Psoas muscle (tissue), 8 donors: ENCODE data around the gene PHIP. TPM values are rescaled to one million over a fixed set of nuclear protein-coding genes. Genes with fewer than 3 reads are reported as not detected.

Experiments
- ATAC-seq, 4 donors: fragments of 200-7000 bp; cut with Tn5 transposase; one replicate each; pipeline ENCODE4 v1.9.1; 2020; ENCODE audit warnings: moderate library complexity in 3 of 4, mild to moderate bottlenecking in 2 of 4
- DNase-seq, 2 donors: peaks; one replicate each; pipeline ENCODE4 v3.0.0-alpha.2; 2020
- H3K27ac ChIP-seq: fragments of 200-600 bp; one replicate; pipeline ENCODE4 v1.8.0; 2022
- H3K27me3 ChIP-seq, 3 donors: fragments of 200-600 bp in 1 of 3; one replicate each; pipeline versions ENCODE4 v1.6.1 to v1.8.0; 2013 to 2022; ENCODE audit warnings: low read length in 2 of 3, mild to moderate bottlenecking in 2 of 3, moderate library complexity in 1 of 3; ENCODE audit not compliant: insufficient read depth in 3 of 3
- H3K36me3 ChIP-seq, 2 donors: fragments of 200-600 bp in 1 of 2; one replicate each; pipeline versions ENCODE4 v1.6.1 to v1.8.0; 2013 to 2022; ENCODE audit warnings: low read depth in 1 of 2, mild to moderate bottlenecking in 1 of 2, moderate library complexity in 1 of 2; ENCODE audit not compliant: insufficient read depth in 1 of 2
- H3K4me1 ChIP-seq: fragments of 200-600 bp; one replicate; pipeline ENCODE4 v1.8.0; 2022
- H3K4me3 ChIP-seq: fragments of 200-600 bp; one replicate; pipeline ENCODE4 v1.8.0; 2022; ENCODE audit warnings: mild to moderate bottlenecking
- H3K9me3 ChIP-seq: fragments of 200-600 bp; one replicate; pipeline ENCODE4 v1.8.0; 2022
- CTCF ChIP-seq: fragments of 200-600 bp; IDR thresholded peaks from one replicate; pipeline ENCODE4 v1.8.0; 2022; ENCODE audit warnings: antibody characterized with exemption
- WGBS, 3 donors: extraction: QIAGEN DNeasy Blood & Tissue Kit; methylation state at CpG; one replicate each; pipeline versions ENCODE4 v1.1.6 to v1.1.7; 2013; 5-methylcytosine and 5-hydroxymethylcytosine counted together
- intact Hi-C, 2 donors: fragments of 100-400 bp; cut with DNase I; formaldehyde crosslinking; loops; one replicate each; pipeline versions ENCODE4 v1.11.0 to v1.14.2; 2022
- polyA plus RNA-seq, 3 donors: library from polyadenylated mRNA; stranded (reverse); fragments of 200-250 nt; gene quantifications; one replicate each; pipeline ENCODE4 v1.2.3, GENCODE V29; 2013
- total RNA-seq, 4 donors: library from RNA; stranded (reverse); fragmentation: NEBNext Ultra II Directional in 2 of 4; extraction: Animal tissue kit (Norgen Biotek cat#: 25700) in 2 of 4; gene quantifications; one replicate each; pipeline versions ENCODE4 v1.2.1 to v1.2.4, GENCODE V29; 2021 to 2023
- donor health status: healthy with polysubstance abuse.
- donor health status: DM: no; HTN: no; CAD: no; lungs with moderate emphysema.
- donor health status: Bipolar disorder and iron deficiency.
- donor health status: healthy.
- donor health status: DM: yes; HTN: yes; CAD: no.
- donor health status: DM: no; HTN: no; CAD: no.
- donor health status: DM: no; HTN: no; CAD: no.
- donor health status: DM: yes; HTN: yes; CAD: no.

The PHIP gene
- total and polyA plus RNA-seq, 7 donors = 3.1 to 15.3 (median 12.1) TPM

DNA sequence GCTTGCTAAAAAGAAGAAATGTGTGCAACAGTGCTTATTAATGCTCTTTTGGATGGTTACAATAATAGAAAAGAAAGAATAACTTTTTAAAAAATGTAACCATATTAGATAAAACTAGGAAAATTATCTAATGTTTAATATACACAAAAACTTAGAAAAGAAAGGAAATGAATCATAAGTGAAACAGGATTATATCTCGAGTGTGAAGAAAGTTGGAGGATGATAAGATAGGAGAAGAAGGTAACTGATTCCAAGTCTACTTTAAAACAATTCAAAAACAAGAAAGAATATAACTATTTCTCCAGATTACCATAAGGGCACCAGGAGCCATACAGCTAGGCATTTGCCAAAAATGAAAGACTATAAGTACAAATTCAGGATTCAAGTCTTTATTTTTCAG is 73.0 kb downstream of the PHIP start:
- DNase-seq = no peak
- Histone ChIP-seq H3K27me3 (no peaks in the 10 kb centered on the region), H3K4me3 (no peak overlapping the region), H3K4me1 (no peaks in the 10 kb centered on the region), H3K9me3 (no peaks in the 10 kb centered on the region), H3K27ac (no peak overlapping the region), H3K36me3 (peaks cover 0 to 72% of the 10 kb centered on the region in 2 donors)
- no peak for ATAC-seq
- no peak for TF ChIP-seq CTCF
- intact Hi-C loops = no loop called here
- 71 to 76% (median 72%) methylated on average over 1 of the region's 1 CpG for WGBS, 3 donors

GRCh38 chr6:79004239-79004638 is 73.8 kb downstream of the PHIP start:
- Histone ChIP-seq H3K27ac (no peak overlapping the region), H3K27me3 (no peaks in the 10 kb centered on the region), H3K4me1 (no peaks in the 10 kb centered on the region), H3K36me3 (peaks cover 0 to 72% of the 10 kb centered on the region in 2 donors), H3K9me3 (no peaks in the 10 kb centered on the region), H3K4me3 (no peak overlapping the region)
- TF ChIP-seq CTCF = no peak
- WGBS, 3 donors = 83 to 86% (median 85%) methylated on average over 2 of the region's 2 CpGs
- no peak for DNase-seq
- no peak for ATAC-seq
- intact Hi-C loops = no loop called here

DNA sequence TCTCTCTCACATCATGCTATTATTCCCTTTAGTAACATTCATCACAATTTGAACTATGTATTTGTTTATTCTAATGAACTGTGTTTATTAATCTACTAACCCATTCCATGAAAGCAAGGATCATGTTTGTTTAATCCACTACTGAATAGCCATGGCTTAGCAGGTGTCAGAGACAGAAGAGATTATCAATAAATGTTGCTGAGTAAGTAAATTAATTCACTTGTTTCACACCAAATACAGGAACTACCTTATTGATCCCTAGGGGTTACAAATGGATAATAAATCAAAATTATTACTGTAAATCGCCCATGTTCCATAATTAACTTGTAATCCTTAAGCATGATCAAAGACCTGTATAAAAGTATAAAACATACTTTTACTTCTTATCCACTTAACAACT is 76.6 kb downstream of the PHIP start:
- DNase-seq = no peak
- WGBS, 3 donors = 84 to 97% (median 94%) methylated on average over 1 of the region's 1 CpG
- H3K4me3 ChIP-seq = no peak overlapping the region
- H3K27ac ChIP-seq = no peak overlapping the region
- intact Hi-C loops = no loop called here
- H3K27me3 ChIP-seq = no peaks in the 10 kb centered on the region
- H3K36me3 ChIP-seq = peaks cover 0 to 87% of the 10 kb centered on the region in 2 donors
- H3K9me3 ChIP-seq = no peaks in the 10 kb centered on the region
- ATAC-seq = no peak
- no peaks in the 10 kb centered on the region for H3K4me1 ChIP-seq
- no peak for TF ChIP-seq CTCF

DNA sequence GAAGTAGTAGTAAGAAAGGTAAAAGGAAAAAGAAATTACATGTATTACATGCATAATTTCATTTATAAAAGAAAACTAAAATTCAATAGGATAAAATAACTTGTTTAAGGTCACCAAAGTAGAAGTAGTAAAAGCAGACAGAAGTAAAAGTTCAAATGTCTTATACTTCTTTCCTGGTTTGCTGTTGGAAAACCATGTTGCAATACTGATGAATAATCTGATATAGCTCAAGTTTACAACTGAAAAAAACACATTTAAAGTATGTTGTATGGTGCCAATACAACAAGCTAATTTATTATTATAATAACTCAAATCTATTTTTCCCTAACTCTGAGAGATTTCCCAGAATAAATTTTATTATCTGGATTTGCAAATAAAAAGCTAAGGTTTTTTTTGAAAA is 78.3 kb downstream of the PHIP start:
- Histone ChIP-seq H3K4me1 (no peaks in the 10 kb centered on the region), H3K9me3 (no peaks in the 10 kb centered on the region), H3K36me3 (peaks cover 7 to 100% of the 10 kb centered on the region in 2 donors), H3K27me3 (no peaks in the 10 kb centered on the region), H3K27ac (no peak overlapping the region), H3K4me3 (no peak overlapping the region)
- DNase-seq (no peak), ATAC-seq (no peak)
- no peak for TF ChIP-seq CTCF
- intact Hi-C loops = loop anchor here in 1 of 2 donors (5.0 to 10.0 kb wide), 2 partner anchors 37 to 55 kb away; no protein-coding TSS in a partner anchor

DNA sequence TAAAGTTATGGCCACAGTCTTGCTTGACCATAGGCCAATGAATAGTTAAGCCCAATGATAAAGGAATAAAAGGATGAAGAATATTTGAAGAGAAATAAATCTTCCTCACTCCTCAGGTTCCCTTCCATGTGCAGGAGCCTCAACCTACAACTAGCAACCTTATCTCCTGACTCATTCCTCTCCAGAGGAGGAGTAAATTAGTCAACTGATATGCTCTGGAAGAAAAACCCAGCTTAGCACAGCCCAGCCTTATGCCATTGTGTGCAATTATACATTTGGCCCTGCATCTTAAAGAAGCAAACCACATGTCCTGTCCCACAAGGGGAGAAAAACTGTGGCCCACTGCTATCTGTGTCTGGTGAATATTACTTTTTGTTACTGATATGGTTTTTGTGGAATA is 82.1 kb downstream of the PHIP start:
- no peak for TF ChIP-seq CTCF
- Histone ChIP-seq H3K4me3 (no peak overlapping the region), H3K4me1 (no peaks in the 10 kb centered on the region), H3K9me3 (no peaks in the 10 kb centered on the region), H3K27ac (no peak overlapping the region), H3K36me3 (peaks cover 19 to 100% of the 10 kb centered on the region in 2 donors), H3K27me3 (no peaks in the 10 kb centered on the region)
- DNase-seq (no peak), ATAC-seq (no peak)
- intact Hi-C loops = loop anchor here in 1 of 2 donors (5.0 to 10.0 kb wide), 2 partner anchors 34 to 51 kb away; no protein-coding TSS in a partner anchor
